Endothelial cell of umbilical vein (primary cell): ENCODE results near the gene EEA1. TPM values are rescaled to one million over a fixed set of nuclear protein-coding genes. Genes with fewer than 3 reads are reported as not detected.

ENCODE experiments used
- BruUV-seq: library from RNA; stranded (reverse); fragments of 400-500 nt; replicated peaks from 2 replicates; lab custom pipeline; 2021; lab: Mats Ljungman, UMichigan
- CTCF ChIA-PET: fragments of 300-600, 350-600 bp; sonication (Branson Sonifier 250); formaldehyde crosslinking; loops from one replicate; lab custom pipeline; 2021; ENCODE audit warnings: antibody characterized with exemption, inconsistent platforms; lab: Charles Lee
- POLR2A ChIA-PET: fragments of 300-600, 350-600 bp; sonication (Branson Sonifier 250); formaldehyde crosslinking; loops from one replicate; lab custom pipeline; 2021; ENCODE audit warnings: antibody characterized with exemption, inconsistent platforms; lab: Charles Lee
- DNase-seq: peaks from one replicate; pipeline ENCODE4 v3.0.0-alpha.2; 2011; ENCODE audit warnings: low read depth, low spot score
- FAIRE-seq: peaks from 2 replicates; lab custom pipeline; 2011; peaks lifted over from hg19 to GRCh38; lab: Jason Lieb, UNC
- H2AFZ ChIP-seq: 2 replicates; pipeline ENCODE4 v1.6.0; 2012; ENCODE audit warnings: low read depth, low read length, control low read depth, inconsistent platforms
- H3K27ac ChIP-seq: 2 replicates; pipeline ENCODE4 v1.5.1; 2011; ENCODE audit warnings: low read depth, mild to moderate bottlenecking, control low read depth, low read length, moderate library complexity; ENCODE audit not compliant: insufficient read depth
- H3K27me3 ChIP-seq, 2 experiments: 2 replicates each; pipeline versions ENCODE4 v1.6.0 to v1.6.1; 2011; ENCODE audit warnings: low read length in 2 of 2, mixed read lengths in 1 of 2; ENCODE audit not compliant: control insufficient read depth in 2 of 2, insufficient read depth in 2 of 2
- H3K36me3 ChIP-seq, 2 experiments: 2 replicates in 1 of 2; 3 replicates in 1 of 2; pipeline ENCODE4 v1.5.1; 2011; ENCODE audit warnings: low read length in 2 of 2, mild to moderate bottlenecking in 1 of 2, moderate library complexity in 1 of 2; ENCODE audit not compliant: control insufficient read depth in 2 of 2, insufficient read depth in 2 of 2; ENCODE audit errors: extremely low read depth in 1 of 2
- H3K4me1 ChIP-seq: 3 replicates; pipeline ENCODE4 v1.5.1; 2011; ENCODE audit warnings: mild to moderate bottlenecking, low read length; ENCODE audit not compliant: control insufficient read depth, insufficient read depth; ENCODE audit errors: extremely low read depth
- H3K4me2 ChIP-seq: 2 replicates; pipeline ENCODE4 v1.6.1; 2011; ENCODE audit warnings: low read length, control low read depth, mixed read lengths; ENCODE audit not compliant: insufficient read depth
- H3K4me3 ChIP-seq, 3 experiments: fragments of 200-600 bp in 1 of 3; sonication (generic), shearing (Covaris generic) in 1 of 3; replicated peaks in 1 of 3; 2 replicates each; pipeline ENCODE4 v1.5.1; 2011 to 2016; ENCODE audit warnings: control low read depth in 3 of 3, low read length in 3 of 3, mild to moderate bottlenecking in 2 of 3, inconsistent platforms in 1 of 3, low read depth in 1 of 3, moderate library complexity in 1 of 3; ENCODE audit not compliant: insufficient read depth in 1 of 3
- H3K79me2 ChIP-seq: 2 replicates; pipeline ENCODE4 v1.6.0; 2012; ENCODE audit warnings: low read length, inconsistent platforms; ENCODE audit not compliant: control insufficient read depth, insufficient read depth
- H3K9ac ChIP-seq: replicated peaks from 2 replicates; pipeline ENCODE3; 2011; ENCODE audit warnings: low read length, control low read depth; ENCODE audit not compliant: insufficient read depth; ENCODE audit errors: extremely low read depth
- H3K9me1 ChIP-seq: replicated peaks from 3 replicates; pipeline ENCODE4 v1.6.0; 2011; ENCODE audit warnings: mild to moderate bottlenecking, low read length; ENCODE audit not compliant: control insufficient read depth, insufficient read depth; ENCODE audit errors: extremely low read depth
- H3K9me3 ChIP-seq: replicated peaks from 2 replicates; pipeline ENCODE4 v1.5.1; 2012; ENCODE audit warnings: low read length, inconsistent platforms; ENCODE audit not compliant: control insufficient read depth, insufficient read depth
- H4K20me1 ChIP-seq: replicated peaks from 2 replicates; pipeline ENCODE3; 2011; ENCODE audit warnings: mild to moderate bottlenecking, low read length; ENCODE audit not compliant: control insufficient read depth, insufficient read depth; ENCODE audit errors: extremely low read depth
- EZH2 ChIP-seq: IDR thresholded peaks from 2 replicates; pipeline ENCODE4 v1.6.1; 2012; ENCODE audit warnings: borderline replicate concordance, low read depth, mild to moderate bottlenecking, moderate library complexity, low read length, inconsistent platforms; ENCODE audit not compliant: severe bottlenecking
- FOS ChIP-seq: IDR thresholded peaks from 2 replicates; pipeline ENCODE4 v1.6.1; 2011; ENCODE audit warnings: mild to moderate bottlenecking, low read length, moderate library complexity, borderline replicate concordance; ENCODE audit not compliant: insufficient read depth
- GATA2 ChIP-seq: IDR thresholded peaks from 2 replicates; pipeline ENCODE4 v1.7.0; 2011; ENCODE audit warnings: low read depth, mild to moderate bottlenecking, moderate library complexity, mixed read lengths, low read length; ENCODE audit not compliant: insufficient read length, insufficient read depth
- JUN ChIP-seq: IDR thresholded peaks from 2 replicates; pipeline ENCODE4 v1.6.1; 2011; ENCODE audit warnings: borderline replicate concordance, low read depth; ENCODE audit not compliant: insufficient read length, insufficient read depth
- MYC ChIP-seq: IDR thresholded peaks from one replicate; pipeline ENCODE4 v1.6.1; 2011; ENCODE audit warnings: mild to moderate bottlenecking, low read depth, low read length
- POLR2A ChIP-seq: IDR thresholded peaks from 2 replicates; pipeline ENCODE4 v1.6.1; 2012; ENCODE audit warnings: low read depth, mild to moderate bottlenecking, control low read depth, low read length
- POLR2AphosphoS5 ChIP-seq: IDR thresholded peaks from 2 replicates; pipeline ENCODE4 v1.6.1; 2012; ENCODE audit warnings: low read depth, mild to moderate bottlenecking, control low read depth, low read length, moderate library complexity; ENCODE audit not compliant: insufficient read depth
- dilution Hi-C: fragments of 300-500 bp; cut with MboI; formaldehyde crosslinking; loops from one replicate; pipeline ENCODE4 v1.15.0; 2019; ENCODE audit warnings: low sequenced_read_pairs; ENCODE audit not compliant: extremely low pct_ligation_motif_present
- intact Hi-C: fragments of 100-400 bp; cut with micrococcal nuclease; formaldehyde crosslinking; loops from one replicate; pipeline ENCODE4 v1.10.0; 2022
- polyA plus RNA-seq, 4 experiments: library from polyadenylated mRNA; depleted of rRNA in 3 of 4; stranded (reverse) in 3 of 4; unstranded in 1 of 4; fragments of >200 nt; gene quantifications; 2 replicates each; pipeline versions ENCODE4 v1.2.1 to v1.2.3, GENCODE V29; 2011 to 2012; ENCODE audit warnings: missing spikeins in 1 of 4
- total RNA-seq: library from RNA; stranded (reverse); gene quantifications from 2 replicates; pipeline ENCODE4 v1.2.3, GENCODE V29; 2021
- TF ChIP-seq, protein P1 (sequence below), 2 donors: IDR thresholded peaks; 1 replicate in 1 of 2; 2 replicates in 1 of 2; pipeline ENCODE4 v1.5.1; 2011; ENCODE audit warnings: low read length in 2 of 2, mild to moderate bottlenecking in 2 of 2, moderate library complexity in 2 of 2, control low read depth in 1 of 2, inconsistent platforms in 1 of 2, low read depth in 1 of 2; ENCODE audit not compliant: insufficient read depth in 1 of 2; ENCODE audit errors: extremely low read depth in 1 of 2
- TF ChIP-seq, protein P2 (sequence below): IDR thresholded peaks from 2 replicates; pipeline ENCODE4 v1.6.1; 2011; ENCODE audit not compliant: insufficient read depth, insufficient read length

EEA1 gene
- total and polyA plus RNA-seq, 2 donors (not counting 3 experiments of a cell fraction or from before 2014, with no cell fraction given) = 2.6 to 38.8 TPM

DNA sequence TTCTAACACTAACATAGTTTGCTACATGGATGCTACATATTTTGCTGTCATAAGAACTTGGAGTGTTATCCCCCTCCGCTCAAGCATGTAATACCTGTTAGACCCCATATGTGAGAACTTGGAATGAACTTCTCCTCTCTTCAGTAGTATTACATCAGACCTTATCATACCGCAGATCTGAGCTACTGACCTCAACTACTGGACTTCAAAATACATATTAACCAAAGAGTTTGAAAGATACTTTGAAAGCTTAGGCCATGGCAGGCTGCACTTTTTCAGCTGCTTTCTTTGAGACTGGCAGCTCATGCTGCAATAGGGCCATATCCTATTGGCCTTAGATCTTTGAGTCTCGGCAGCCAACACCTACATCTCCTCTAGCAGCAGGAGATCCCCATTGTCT lies 74.8 kb downstream of the EEA1 start:
- no TSS peak for BruUV-seq
- H3K27me3 ChIP-seq = no peaks in the 10 kb centered on the region

More for the DNA sequence above, 74.8 kb downstream of the EEA1 start:
- Histone ChIP-seq H3K27ac (no peak overlapping the region), H3K79me2 (no peaks in the 10 kb centered on the region), H2AFZ (no peak overlapping the region), H3K9me1 (no peaks in the 10 kb centered on the region), H3K4me3 (no peak overlapping the region), H4K20me1 (no peaks in the 10 kb centered on the region), H3K4me1 (no peaks in the 10 kb centered on the region), H3K9me3 (no peaks in the 10 kb centered on the region), H3K9ac (no peak overlapping the region), H3K4me2 (no peak overlapping the region), H3K36me3 (peaks cover 7 to 18% of the 10 kb centered on the region in 2 experiments)
- TF ChIP-seq, protein P1, sequence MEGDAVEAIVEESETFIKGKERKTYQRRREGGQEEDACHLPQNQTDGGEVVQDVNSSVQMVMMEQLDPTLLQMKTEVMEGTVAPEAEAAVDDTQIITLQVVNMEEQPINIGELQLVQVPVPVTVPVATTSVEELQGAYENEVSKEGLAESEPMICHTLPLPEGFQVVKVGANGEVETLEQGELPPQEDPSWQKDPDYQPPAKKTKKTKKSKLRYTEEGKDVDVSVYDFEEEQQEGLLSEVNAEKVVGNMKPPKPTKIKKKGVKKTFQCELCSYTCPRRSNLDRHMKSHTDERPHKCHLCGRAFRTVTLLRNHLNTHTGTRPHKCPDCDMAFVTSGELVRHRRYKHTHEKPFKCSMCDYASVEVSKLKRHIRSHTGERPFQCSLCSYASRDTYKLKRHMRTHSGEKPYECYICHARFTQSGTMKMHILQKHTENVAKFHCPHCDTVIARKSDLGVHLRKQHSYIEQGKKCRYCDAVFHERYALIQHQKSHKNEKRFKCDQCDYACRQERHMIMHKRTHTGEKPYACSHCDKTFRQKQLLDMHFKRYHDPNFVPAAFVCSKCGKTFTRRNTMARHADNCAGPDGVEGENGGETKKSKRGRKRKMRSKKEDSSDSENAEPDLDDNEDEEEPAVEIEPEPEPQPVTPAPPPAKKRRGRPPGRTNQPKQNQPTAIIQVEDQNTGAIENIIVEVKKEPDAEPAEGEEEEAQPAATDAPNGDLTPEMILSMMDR (IDR thresholded peaks at IDR 0.05; ENCODE audit: extremely low read depth in 1 of 2, insufficient read depth in 1 of 2, low read depth in 1 of 2, low read length in 2 of 2) = no peak
- TF ChIP-seq JUN (no peak), GATA2 (no peak), FOS (no peak), POLR2AphosphoS5 (no peak), MYC (no peak), POLR2A (no peak), EZH2 (no peak)
- TF ChIP-seq, protein P2, sequence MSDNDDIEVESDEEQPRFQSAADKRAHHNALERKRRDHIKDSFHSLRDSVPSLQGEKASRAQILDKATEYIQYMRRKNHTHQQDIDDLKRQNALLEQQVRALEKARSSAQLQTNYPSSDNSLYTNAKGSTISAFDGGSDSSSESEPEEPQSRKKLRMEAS = no peak
- ChIA-PET POLR2A (no interaction called here), CTCF (interaction anchor here (0.9 to 1.0 kb wide), 2 partner anchors 9 to 27 kb away, joined by 3 to 4 read pairs; no protein-coding TSS in a partner anchor)
- DNase-seq (no peak), FAIRE-seq (no peak)
- intact Hi-C loops = no loop called here
- dilution Hi-C loops = no loop called here
